ENCODE measurements around the gene TNFRSF12A.
A peak's percentile ranks its signal among the peaks of the same experiment; 100 is the strongest.

TNFRSF12A gene

DNA sequence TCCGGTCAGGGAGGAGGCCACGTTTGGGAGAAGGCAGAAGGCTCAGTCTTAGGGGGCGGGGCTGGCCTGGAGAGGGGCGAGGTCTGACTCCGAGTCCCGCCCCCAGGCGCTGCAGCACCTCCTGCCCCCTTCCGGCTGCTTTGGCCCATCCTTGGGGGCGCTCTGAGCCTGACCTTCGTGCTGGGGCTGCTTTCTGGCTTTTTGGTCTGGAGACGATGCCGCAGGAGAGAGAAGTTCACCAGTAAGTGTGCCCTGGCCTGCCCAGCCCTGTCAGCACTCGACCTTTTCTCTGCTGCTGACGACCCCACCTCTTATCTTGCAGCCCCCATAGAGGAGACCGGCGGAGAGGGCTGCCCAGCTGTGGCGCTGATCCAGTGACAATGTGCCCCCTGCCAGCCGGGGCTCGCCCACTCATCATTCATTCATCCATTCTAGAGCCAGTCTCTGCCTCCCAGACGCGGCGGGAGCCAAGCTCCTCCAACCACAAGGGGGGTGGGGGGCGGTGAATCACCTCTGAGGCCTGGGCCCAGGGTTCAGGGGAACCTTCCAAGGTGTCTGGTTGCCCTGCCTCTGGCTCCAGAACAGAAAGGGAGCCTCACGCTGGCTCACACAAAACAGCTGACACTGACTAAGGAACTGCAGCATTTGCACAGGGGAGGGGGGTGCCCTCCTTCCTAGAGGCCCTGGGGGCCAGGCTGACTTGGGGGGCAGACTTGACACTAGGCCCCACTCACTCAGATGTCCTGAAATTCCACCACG is 1.5 kb downstream of the TNFRSF12A start:
- no peak for FAIRE-seq
- DNase-seq (ENCODE audit: insufficient read length, low spot score): no peak
- TF ChIP-seq, protein P1, sequence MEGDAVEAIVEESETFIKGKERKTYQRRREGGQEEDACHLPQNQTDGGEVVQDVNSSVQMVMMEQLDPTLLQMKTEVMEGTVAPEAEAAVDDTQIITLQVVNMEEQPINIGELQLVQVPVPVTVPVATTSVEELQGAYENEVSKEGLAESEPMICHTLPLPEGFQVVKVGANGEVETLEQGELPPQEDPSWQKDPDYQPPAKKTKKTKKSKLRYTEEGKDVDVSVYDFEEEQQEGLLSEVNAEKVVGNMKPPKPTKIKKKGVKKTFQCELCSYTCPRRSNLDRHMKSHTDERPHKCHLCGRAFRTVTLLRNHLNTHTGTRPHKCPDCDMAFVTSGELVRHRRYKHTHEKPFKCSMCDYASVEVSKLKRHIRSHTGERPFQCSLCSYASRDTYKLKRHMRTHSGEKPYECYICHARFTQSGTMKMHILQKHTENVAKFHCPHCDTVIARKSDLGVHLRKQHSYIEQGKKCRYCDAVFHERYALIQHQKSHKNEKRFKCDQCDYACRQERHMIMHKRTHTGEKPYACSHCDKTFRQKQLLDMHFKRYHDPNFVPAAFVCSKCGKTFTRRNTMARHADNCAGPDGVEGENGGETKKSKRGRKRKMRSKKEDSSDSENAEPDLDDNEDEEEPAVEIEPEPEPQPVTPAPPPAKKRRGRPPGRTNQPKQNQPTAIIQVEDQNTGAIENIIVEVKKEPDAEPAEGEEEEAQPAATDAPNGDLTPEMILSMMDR (IDR thresholded peaks at IDR 0.05; ENCODE audit: insufficient read depth, missing control alignments): peak; percentile 30

DNA sequence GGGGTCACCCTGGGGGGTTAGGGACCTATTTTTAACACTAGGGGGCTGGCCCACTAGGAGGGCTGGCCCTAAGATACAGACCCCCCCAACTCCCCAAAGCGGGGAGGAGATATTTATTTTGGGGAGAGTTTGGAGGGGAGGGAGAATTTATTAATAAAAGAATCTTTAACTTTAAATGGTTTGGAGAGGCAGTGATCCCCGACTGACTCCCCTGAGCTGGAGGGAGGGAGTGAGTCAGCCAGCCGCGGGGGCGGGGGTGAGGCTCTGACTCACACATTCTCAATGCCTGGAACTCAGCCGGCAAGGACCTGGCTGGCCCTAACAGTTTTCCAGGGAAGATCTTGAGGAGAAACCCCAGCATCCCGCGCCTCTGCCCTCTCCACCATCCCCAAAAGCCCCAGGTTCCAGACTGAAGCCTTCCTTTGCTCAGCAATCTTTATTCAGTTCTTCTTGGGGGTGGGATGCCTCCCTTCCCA is 2.1 kb downstream of the TNFRSF12A start:
- no peak for DNase-seq (ENCODE audit: insufficient read length, low spot score)
- TF ChIP-seq, protein P1 (IDR thresholded peaks at IDR 0.05; ENCODE audit: insufficient read depth, missing control alignments): no peak
- FAIRE-seq: no peak

GRCh38 chr16:3022684-3023414 is 2.7 kb downstream of the TNFRSF12A start:
- FAIRE-seq (no peak), DNase-seq (ENCODE audit: insufficient read length, low spot score) (no peak)
- TF ChIP-seq, protein P1 (IDR thresholded peaks at IDR 0.05; ENCODE audit: insufficient read depth, missing control alignments): no peak

DNA sequence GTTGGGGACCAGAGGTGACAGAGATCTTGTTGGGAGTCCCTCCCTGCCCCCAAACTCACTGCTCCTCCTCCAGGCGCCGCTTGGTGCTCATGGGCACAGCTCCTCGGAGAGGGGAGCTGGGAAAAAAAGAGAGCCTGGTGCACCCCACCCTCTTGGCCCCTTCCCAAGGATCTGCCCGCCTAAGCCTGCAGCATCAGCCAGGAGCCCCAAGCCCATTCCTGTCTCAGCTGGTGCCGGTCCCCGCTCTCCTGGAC is 3.2 kb downstream of the TNFRSF12A start:
- no peak for FAIRE-seq

DNA sequence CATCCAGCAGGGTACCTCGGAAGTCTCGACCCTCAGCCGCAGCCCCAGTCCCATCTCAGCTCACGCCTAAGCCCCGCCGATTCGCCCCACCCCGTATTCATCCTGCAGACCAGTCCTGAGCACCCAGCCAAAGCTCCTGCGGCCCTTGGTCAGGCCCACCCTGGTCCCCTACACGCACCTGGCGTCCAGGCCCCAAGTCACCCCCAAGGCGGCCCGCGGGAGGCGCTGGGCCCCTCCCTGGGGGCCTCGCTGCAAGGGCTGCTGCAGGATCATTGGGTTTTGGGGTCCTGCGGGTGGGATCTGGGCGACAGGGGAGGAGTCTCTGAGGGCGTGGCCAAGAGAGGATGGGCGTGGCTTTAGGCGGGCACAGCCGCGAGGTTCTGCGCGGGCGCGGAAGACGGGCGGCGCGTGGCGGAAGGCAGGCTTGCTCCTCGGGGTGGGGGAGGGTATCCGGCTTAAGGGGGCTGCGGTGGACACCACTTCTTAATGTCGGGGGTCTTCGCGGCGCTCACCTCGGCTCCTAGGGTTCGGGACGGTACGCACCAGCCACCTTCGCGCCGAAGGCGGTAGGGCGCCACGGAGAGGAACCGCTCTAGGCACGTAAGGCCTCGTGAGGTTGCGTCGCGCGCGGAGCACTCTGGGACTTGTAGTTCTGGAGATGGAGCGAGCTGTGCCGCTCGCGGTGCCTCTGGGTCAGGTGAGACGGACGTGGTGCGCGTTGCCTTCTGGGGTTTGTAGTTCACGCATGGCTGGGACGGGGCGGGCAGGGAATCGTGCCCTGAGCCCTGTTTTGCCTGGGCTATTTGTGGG is 3.7 kb downstream of the TNFRSF12A start, which contains the start of the genes HCFC1R1 and THOC6:
Gene HCFC1R1 (minus strand): TSS at position 274 of the 810 bp plus-strand sequence. CDS start 1 bp downstream, at position 273.
Gene THOC6 (plus strand): TSS at position 367 of the 810 bp plus-strand sequence. CDS start 292 bp downstream, at position 659.
- DNase-seq (ENCODE audit: insufficient read length, low spot score): peak; percentile 94
- TF ChIP-seq, protein P1 (IDR thresholded peaks at IDR 0.05; ENCODE audit: insufficient read depth, missing control alignments): no peak
- no peak for FAIRE-seq

More for the DNA sequence above, 3.2 kb downstream of the TNFRSF12A start:
- DNase-seq (ENCODE audit: insufficient read length, low spot score): no peak
- TF ChIP-seq, protein P1 (IDR thresholded peaks at IDR 0.05; ENCODE audit: insufficient read depth, missing control alignments): no peak

GRCh38 chr16:3025032-3026002 is 5.1 kb downstream of the TNFRSF12A start:
- TF ChIP-seq, protein P1 (IDR thresholded peaks at IDR 0.05; ENCODE audit: insufficient read depth, missing control alignments): no peak
- DNase-seq (ENCODE audit: insufficient read length, low spot score) (no peak), FAIRE-seq (no peak)

Data from D721Med (cell line).